ENCODE results near the gene ANKS1B.

Gene ANKS1B

GRCh38 chr12:99140017-99140720 lies 844.6 kb downstream of the ANKS1B start:
- ChIA-PET CTCF (no interaction called here), POLR2A (ENCODE audit: low non-redundant PET) (no interaction called here)
- H3K27ac ChIP-seq: no peak overlapping the region
- no peak for TF ChIP-seq CTCF (conservative IDR thresholded peaks at IDR 0.05; ENCODE audit: low read depth)
- no peak for DNase-seq (ENCODE audit: low spot score)

- POLR2A ChIA-PET (ENCODE audit: low non-redundant PET): no interaction called here
- TF ChIP-seq CTCF (conservative IDR thresholded peaks at IDR 0.05; ENCODE audit: low read depth): no peak
- H3K27ac ChIP-seq: no peak overlapping the region
- no peak for DNase-seq (ENCODE audit: low spot score)
- CTCF ChIA-PET: no interaction called here
These were observed 846.3 kb downstream of the ANKS1B start for GRCh38 chr12:99138393-99138792.

GRCh38 chr12:99137124-99137855 lies 847.4 kb downstream of the ANKS1B start:
- ChIA-PET CTCF (no interaction called here), POLR2A (ENCODE audit: low non-redundant PET) (no interaction called here)
- no peak for DNase-seq (ENCODE audit: low spot score)
- H3K27ac ChIP-seq: no peak overlapping the region
- no peak for TF ChIP-seq CTCF (conservative IDR thresholded peaks at IDR 0.05; ENCODE audit: low read depth)

GRCh38 chr12:99136516-99136915 lies 848.2 kb downstream of the ANKS1B start:
- CTCF ChIA-PET: no interaction called here
- no peak for DNase-seq (ENCODE audit: low spot score)
- TF ChIP-seq CTCF (conservative IDR thresholded peaks at IDR 0.05; ENCODE audit: low read depth): no peak
- H3K27ac ChIP-seq: no peak overlapping the region
- POLR2A ChIA-PET (ENCODE audit: low non-redundant PET): no interaction called here

GRCh38 chr12:99135376-99135775 lies 849.4 kb downstream of the ANKS1B start:
- POLR2A ChIA-PET (ENCODE audit: low non-redundant PET): no interaction called here
- no peak for DNase-seq (ENCODE audit: low spot score)
- TF ChIP-seq CTCF (conservative IDR thresholded peaks at IDR 0.05; ENCODE audit: low read depth): no peak
- no peak overlapping the region for H3K27ac ChIP-seq
- CTCF ChIA-PET: no interaction called here

GRCh38 chr12:99133401-99133800 lies 851.3 kb downstream of the ANKS1B start:
- CTCF ChIA-PET: no interaction called here

More at GRCh38 chr12:99133401-99133800, 851.3 kb downstream of the ANKS1B start:
- POLR2A ChIA-PET (ENCODE audit: low non-redundant PET): no interaction called here
- no peak overlapping the region for H3K27ac ChIP-seq
- DNase-seq (ENCODE audit: low spot score): no peak
- no peak for TF ChIP-seq CTCF (conservative IDR thresholded peaks at IDR 0.05; ENCODE audit: low read depth)
